Fibroblast of skin of right quadriceps (primary cell): ENCODE results near the gene SPATA18.
"Not testable (repeated sequence)": the region's sequence is repeated elsewhere in the genome, so short reads cannot be mapped to it uniquely, and the experiment has no call there.

ENCODE experiments used
- DNase-seq: peaks from one replicate; pipeline ENCODE4 v3.0.0-alpha.2; 2013

SPATA18 gene

GRCh38 chr4:52110171-52110570, 59.1 kb downstream of the SPATA18 start:
- DNase-seq = no peak

- peak; percentile 38 for DNase-seq
Measured at GRCh38 chr4:52111995-52112394, 60.9 kb downstream of the SPATA18 start.

GRCh38 chr4:52112411-52112810, 61.3 kb downstream of the SPATA18 start:
- DNase-seq = no peak

DNA sequence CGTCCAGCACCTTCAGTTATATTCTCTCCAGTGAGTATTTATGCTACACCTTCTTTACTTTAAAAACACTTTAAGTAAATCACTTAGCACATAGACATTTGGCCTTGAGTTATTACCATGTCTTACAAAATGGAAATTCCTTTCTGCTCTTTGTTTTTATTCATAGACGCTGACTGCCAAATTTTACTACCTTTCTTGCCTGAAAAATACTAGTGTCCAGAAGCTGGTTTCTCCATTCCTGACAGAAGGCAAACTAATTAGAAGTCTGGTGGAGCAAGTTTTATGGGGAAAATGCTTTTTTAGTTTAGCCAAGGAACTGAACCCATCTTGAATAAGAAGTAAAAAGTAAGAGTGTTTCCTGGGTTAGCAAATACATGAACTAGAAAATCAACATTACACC, 65.5 kb downstream of the SPATA18 start:
- no peak for DNase-seq

DNA sequence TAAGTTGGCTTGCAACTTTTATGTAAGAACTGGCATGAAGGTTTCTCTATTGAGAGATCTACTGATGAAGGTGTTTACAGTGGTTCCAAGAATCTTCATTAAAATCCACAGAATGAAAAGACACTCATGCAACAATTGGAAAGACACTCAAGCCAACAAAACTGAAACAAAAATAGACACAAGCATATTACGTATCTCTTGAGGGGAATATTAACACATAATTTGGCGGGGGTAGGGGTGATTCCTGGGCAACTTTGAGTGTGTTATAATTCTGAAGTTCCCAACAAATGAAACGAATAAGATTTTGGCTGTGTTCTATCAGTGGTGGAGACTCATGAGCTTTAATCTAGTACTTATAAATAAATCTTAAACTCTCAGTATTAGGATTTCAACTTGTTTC, 75.1 kb downstream of the SPATA18 start:
- DNase-seq = no peak

- DNase-seq = peak; percentile 54
Measured at GRCh38 chr4:52126966-52127365, 75.9 kb downstream of the SPATA18 start.

DNA sequence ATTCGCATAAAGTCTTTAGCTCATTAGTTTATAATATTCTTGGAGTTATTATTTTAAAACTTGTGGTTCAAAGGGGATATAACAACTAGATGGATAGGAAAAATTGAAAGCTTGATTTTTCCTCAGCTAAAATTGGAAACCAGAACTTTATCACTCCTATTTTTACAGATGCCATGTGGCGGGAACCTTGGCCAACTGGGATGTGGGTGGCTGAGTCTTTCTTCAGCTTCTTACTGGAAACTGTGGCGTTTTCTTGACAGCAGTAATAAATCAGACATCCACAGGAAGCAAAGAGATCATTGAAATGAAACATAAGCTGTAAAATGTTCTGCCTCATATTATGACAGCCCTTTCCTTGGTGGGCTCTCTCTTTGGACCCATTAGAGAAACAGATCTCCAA, 84.1 kb downstream of the SPATA18 start:
- DNase-seq = no peak

DNA sequence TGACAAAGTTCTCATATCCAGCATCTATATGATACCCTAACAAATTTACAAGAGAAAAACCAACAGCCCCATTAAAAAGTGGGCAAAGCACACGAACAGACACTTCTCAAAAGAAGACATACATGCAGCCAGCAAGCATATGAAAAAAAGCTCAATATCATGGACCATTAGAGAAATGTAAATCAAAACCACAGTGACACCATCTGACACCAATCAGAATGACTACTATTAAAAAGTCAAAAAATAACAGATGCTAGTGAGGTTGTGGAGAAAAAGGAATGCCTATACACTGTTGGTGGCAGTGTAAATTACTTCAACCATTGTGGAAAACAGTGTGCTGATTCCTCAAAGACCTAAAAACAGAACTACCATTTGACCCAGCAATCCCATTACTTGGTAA, 86.0 kb downstream of the SPATA18 start:
- DNase-seq = not testable (repeated sequence)

DNA sequence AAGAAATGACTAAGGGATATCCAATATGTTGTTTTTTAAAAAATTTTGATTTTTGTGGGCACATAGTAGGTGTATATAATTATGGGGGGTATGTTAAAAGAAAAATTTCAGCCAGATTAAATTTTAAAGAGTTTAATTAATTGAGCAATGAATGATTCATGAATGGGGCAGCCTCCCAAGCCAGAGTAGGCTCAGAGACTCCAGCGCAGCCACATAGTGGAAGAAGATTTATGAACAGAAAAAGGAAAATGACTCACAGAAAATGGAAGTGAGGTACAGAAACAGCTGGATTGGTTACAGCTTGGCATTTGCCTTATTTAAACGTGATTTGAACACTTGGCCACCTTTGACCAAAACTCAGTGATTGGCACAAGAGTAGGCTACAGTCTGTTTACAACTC, 91.7 kb downstream of the SPATA18 start:
- peak; percentile 13 for DNase-seq

DNA sequence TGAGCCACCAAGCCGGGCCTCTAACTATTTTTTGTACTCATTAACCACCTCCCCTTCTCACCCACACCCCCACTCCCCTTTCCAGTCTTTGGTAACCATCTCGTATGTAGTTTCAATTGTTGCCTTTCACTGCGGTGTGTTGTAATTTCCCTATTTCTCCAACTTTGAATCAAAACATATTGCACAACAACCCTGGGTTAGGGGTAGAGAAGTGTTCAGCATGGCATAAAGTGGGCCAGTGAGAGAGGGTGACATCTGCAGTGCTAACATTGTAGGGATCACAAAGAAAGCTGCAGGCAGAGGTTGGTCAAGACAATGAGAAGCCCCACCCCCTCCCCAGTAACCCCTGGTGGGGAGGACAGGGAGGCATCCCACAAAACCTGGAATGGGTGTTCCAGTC, 92.7 kb downstream of the SPATA18 start:
- no peak for DNase-seq

- DNase-seq = no peak
Measured at GRCh38 chr4:52144372-52144771, 93.3 kb downstream of the SPATA18 start.
